Activated CD4-positive, alpha-beta T cell treated with anti-CD3 and anti-CD28 coated beads for 24 hours (primary cell): ENCODE measurements around the gene SLC7A11.

Source experiments
- DNase-seq, 2 donors: peaks; one replicate each; pipeline ENCODE4 v3.0.0-alpha.2; 2020; ENCODE audit warnings: low read depth in 2 of 2

The SLC7A11 gene

DNA sequence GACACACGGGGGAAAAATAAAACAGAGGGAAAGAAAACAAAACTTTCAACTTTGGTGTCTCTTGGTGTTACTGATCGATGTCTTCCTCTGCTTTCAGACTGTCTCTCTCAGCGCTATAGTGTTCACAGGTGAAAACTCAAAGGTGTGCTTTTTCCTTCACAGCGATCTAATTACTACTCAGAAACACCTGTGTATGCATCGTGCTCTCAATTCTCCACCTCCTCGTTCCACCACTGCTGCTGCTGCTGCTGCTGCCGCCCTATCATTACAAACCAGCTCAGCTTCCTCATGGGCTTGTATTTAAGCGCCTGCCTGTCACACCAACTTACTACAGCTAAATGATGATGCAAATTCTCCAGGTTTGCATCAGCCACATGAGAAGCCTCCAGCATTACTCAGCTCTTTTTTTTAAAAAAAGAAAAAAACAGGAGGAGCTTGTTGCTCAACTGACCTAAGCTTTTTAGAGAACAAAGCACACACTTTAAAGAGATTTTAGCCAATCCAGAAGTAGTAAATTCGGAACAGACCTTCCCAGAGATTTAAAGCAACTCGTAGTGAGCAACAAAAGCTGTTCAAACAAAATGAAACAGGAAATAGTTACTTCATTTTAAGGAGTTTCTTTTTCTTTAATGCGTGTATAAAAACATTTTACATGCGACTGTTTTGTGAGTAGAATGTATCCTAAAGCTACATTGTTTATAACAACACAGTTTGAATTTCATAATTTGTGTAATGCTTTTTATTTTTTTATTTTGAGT, at the start of gene SLC7A11:
TSS of gene SLC7A11 (minus strand) at position 274 of the 758 bp plus-strand sequence. CDS start 280 bp downstream, outside the sequence.
- peak in 1 of 2 donors; percentile 4 for DNase-seq

DNA sequence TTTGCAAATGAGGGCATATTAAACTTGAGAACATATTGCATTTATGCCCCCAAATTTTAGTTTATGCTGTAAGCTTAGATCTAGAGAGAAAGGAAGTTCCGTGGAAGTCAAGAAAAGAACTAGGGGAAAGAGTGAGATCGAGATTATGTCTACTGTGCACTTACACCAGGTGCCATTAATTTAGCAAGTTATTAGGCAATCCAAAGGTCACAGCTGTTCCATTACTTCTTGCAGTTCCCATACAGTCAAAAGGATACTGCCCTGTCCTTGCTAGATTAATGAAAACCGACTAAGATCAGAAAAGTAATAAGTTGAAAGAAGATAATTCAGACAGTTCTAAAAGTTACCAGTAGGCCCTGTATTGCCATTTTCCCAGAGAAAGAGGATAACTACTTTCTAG, 49.3 kb upstream of the SLC7A11 start:
- DNase-seq: no peak

DNA sequence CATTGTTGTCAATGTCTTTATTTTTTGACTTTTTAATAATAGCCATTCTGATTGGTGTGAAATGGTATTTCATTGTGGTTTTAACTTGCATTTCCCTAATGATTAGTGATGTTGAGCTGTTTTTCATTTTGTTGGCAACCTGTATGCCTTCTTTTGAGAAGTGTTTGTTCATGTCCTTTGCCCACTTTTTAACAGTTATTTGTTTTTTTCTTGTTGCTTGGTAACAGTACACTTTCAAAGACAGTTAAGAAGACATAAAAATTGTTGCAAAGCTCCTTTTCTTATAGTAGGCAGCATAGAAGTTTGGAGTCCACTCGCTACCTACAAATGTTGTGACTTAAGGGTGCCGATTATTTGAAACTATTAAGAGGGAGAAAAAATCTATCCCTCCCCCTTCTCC, 48.7 kb upstream of the SLC7A11 start:
- no peak for DNase-seq

DNA sequence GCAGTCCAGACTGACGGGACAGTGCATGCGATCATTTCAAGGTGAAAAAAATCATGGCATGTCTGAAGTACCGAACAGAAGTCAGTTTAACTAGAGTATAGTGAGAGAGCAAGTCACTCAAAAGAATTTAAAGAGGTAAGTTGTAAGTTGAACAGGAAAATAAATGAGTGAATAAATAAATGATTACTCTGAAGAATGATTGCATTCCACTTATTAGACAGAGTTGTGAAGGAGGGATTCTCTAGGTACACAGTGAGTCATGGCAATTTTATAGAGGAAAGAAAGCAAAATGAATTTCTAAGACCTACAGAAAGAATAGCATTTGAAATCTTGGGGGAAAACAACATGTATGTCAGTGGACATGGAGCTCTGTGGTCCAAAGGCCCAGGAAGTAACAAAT, 37.1 kb upstream of the SLC7A11 start:
- DNase-seq: no peak

DNA sequence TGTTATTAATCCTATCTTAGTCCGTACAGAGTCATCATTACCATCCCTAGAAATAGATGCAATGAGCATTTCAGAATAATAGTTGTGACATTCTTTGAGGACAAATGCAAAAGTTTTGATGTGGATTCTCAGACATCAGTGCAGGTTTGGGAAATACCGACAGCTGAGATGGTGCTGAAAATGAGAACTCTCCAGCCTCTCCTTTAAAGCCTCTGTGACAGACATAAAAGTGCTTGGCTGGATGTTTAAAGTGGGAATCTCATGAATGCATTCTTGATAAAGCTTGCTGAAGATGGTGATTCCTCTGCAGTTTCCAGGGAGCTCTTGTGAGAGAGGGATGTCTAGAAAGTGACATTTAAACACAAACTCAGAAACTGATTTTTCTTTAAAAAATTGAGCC, 35.0 kb upstream of the SLC7A11 start:
- no peak for DNase-seq

DNA sequence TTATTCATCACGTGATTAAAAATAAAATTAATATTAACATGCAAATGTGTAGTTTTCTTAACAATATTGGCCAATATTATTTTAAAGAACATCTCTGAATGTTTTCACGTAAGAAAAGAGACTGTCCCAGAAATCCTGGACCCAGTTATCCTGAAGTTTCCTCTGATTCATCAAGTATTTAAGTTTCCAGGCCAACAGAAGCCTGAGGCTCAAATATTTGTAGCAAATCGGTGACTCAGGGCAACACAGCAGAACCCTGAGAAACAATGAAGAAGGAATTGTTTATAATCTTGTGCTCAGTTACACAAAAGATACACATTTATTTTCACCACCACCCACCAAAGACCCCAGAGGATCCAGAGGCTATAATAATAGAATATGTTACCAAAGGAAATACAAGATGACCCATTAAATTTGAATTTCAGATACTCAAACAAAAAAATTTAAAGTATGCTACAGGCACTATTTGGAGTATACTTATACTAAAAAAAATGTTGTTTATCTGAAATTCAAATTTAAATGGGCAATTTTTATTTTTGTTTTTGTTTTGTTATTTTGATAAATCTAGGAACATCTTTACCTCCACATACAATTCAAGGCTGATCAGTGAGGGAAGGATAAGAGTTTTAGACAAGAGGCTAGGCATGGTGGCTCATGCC, 33.9 kb upstream of the SLC7A11 start:
- no peak for DNase-seq

DNA sequence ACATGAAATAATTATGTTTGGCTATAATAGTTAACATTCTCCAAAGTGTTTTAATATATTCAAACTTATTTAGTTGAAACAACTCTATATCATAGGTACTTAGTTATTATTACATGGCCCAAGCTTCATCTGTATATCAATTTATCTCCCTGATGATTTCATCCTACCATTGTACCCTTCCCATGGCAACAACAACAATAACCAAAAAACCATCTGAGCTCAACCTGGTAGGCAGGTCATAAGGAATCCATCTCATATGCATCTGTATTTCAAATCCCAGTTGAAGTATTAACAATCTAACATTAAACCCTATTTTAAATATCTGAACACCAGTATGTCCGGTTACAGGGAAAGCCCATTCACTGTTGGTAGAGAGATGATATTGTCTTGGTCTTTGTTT, 33.1 kb upstream of the SLC7A11 start:
- DNase-seq: no peak

DNA sequence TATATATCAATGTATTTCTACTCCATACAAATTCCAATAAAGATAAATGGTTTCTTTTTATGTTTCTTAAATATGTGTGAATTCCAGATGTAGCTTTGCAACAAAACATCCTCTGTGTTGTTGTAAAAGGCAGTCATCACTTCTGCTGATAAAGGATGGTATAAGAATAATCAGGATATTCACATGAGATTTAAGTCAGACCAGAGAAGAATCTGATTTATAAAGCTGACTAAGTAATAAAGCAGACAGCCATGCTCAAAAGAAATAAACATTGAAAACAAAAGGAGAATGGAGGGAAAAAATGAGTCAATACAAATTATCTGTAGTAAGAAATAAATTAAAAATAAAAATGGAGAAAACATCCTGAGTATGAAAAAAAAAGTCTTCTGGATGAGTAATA, 27.0 kb upstream of the SLC7A11 start:
- no peak for DNase-seq

DNA sequence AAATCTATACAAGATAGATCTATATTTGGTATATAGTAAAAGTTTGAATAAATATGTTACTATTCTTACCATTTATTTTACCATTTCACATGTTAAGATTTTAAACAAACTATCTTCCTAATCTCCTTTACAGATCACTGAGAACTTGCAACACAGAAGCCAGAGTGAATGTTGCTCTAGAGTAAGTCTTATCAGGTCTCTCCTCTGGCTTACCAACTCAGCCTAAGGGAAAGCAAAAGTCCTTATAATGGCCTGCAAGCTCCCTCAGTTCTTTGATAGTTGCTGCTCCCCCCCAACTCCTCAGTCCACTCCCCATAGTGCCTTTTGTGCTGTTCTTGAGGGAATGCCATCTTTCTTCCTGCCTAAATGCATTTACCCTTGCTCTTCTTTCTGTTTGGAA, 25.7 kb upstream of the SLC7A11 start:
- DNase-seq: no peak

DNA sequence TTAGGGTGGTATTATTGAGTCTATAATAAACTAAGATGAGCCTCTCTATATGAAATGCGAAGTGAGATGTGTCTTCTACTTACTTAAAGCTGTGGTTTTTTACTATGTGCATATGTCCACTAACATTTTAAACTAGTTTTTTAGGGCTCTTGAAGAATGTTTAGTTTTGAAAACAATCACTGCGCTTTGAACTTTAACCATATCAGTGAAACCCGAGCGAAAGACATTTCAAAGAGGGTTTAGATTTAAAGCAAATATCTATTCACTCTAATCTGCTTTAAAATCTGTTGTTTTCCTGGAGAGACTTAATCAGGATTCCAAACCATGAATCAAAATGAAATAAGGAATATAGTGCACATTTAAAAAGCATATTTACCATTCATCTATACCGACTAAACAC, 24.8 kb upstream of the SLC7A11 start:
- DNase-seq: no peak

DNA sequence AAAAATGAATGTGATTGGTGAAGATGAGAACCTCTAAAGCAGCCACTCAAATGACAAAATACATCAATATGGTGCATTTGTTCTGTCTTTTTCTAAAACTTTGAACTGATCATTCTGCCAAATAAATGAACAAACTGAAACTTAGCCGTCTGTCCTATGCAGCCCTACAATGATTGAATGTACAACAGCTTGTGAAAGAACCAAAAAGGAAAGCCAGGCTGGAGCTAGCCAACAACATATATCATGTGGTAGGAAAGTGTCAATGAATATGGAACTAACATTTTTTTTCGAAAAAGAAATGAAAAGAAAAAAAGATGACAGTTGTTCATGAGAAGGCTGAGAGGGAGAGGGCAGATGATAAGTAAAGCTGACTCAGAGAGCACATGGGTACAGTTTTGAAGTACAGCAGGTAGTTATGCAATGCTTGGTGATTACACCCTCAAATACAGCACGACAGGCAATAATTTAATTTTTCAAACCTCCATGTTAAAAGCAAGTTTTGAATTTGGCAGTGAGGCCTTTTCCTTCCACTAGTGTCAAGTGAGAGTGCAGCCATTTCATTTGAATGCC, 21.2 kb upstream of the SLC7A11 start:
- DNase-seq: no peak

DNA sequence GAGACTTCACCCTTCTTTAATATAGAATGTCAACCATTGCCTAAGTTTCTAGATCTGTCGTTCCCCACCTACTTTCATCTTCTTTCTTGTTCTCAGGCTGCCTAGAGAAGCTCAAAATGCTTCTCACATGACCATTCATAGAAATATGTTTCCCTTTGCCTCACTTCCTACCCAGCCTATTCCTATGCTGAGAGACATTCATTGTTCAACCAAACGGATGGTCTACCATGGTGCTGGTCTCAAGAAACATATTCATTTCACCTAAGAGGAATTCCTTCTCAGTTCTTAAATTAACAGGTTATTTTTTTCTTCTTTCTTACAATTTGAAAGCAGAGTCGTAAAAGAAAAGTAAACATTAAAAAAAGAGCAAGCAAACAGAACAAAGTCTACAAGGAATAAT, 20.3 kb upstream of the SLC7A11 start:
- DNase-seq: no peak

DNA sequence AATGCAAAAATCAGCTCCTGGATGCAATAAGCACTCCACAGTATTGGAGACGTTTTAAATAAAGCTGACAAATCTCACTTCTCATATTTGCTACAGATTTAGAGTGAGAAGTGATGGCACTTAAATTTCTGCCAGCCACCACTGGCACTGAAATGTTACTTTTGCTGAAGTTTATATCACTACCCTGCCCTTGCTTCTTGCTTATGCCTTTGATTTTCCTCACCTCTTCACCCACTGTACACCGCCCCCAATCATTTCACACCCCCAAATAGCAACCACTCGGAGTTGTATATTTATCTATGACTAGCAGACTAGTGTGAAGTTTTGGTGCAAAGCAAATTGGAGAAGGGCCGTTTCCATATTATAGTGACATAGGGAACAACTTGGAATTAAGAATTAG, 19.9 kb upstream of the SLC7A11 start:
- DNase-seq: no peak

DNA sequence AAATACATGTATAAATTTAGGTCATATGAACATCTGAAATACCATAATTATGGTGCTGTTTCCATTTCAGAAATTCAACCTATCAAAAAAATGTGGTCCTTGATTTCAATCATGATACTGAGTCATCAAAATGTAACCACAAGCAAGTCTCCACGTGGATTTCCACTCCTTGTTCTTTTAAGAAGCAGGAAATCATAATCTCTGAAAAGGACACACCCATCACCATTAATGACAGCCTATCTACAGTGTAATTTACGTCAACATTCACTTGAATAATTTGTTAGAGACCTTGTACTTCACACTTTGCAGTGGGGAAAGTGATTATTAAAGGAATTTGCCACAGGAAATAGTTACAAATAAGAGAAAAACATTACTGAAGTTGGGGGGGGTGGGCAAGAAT, 17.7 kb upstream of the SLC7A11 start:
- no peak for DNase-seq

DNA sequence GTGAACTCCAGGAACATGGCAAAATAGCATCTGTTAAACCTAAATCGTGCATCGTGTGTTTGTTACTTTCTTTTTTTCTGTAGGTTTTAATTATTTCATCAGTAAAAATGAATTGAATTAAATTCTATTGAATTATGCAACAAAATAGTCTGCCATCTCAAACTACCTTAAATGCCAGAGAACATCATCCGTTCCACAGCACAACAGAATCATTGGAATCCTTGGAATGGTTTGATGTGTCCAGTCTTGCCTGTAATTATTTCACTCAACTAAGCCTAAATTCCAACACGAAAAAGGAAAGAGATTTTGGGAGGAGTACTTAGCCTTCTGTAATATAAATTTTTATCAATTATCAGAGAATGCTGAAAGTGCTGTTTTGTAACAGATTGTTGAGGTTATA, 17.1 kb upstream of the SLC7A11 start:
- no peak for DNase-seq

DNA sequence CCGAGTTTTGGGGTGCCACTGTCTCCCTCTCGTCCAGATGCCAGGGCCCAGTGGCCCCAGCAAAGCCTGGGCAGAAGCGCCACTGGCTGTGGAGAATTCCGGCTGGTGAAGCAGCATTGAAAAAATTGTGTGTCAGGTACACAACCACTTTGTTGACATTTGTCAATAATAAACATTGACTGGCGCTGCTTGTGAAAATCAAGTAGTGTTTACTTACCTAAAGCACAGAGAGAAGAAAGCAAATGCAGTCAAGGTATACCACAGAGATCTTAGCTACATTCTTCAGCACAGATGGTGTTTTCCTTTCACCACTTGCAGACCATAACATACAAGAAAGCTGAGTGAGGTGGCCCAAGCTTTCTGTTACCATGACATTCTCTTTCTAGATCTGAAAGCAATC, 14.5 kb upstream of the SLC7A11 start:
- DNase-seq: no peak

DNA sequence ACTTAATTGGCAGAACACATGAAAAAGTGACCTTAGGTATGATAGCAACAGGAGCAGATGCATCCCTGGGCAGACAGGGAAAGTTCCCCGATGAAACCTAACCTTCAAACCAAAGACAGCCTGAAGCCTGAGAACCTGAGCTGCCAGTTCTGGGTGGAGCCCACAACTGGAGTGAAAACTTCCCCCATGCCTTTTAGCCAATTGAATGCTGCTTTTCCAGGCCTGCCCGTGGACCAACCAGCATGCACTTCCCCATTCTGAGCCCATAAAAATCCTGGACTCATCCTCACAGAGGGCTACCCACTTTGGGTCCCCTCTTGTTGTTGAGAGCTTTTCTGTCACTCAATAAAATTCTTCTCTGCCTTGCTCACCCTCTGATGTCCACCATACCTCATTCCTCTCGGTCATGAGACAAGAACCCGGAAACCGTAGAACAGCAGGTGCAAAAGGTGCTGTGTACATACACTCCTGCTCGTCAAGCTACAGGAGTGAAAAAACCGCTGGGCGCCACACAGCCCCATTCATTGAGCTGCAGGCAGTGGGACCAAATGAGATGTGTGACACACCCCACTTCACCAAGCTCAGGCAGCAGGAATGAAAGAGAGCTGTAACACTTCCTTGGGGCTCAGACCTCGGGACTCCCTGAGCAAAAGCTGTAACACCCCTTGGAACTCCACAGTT, 13.9 kb upstream of the SLC7A11 start:
- no peak for DNase-seq

DNA sequence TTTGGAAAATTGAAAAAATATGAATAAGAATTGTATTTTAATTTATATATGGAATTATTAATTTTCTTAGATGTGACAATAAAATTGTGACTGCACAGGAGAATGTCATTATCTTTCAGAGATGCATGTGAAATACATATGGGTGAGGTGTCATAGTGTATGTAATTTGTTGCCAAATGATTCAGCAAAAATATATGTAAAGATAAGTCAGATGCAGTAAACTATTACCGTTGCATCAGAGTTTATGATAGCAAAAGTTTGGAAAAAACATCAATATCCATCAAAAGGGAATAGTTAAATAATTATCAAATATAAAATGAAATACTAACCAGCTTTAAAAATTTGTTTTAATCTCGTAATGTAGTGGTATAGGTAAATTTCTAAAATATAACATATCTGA, 10.4 kb upstream of the SLC7A11 start:
- DNase-seq: no peak

DNA sequence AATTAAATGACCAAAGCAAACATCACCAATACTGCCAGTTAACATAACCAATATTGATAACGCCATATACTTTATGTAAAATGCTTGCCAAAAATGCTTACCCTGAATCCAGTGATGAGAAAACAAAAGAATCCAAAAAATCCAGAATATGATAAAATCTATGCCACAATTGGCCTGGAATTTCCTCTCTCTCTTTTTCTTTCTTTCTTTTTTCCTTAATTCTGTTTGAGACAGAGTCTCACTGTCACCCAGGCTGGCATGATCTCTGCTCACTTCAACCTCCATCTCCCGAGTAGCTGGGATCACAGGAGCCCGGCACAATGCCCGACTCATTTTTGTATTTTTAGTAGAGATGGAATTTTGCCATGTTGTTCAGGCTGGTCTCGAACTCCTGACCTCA, 9.8 kb upstream of the SLC7A11 start:
- no peak for DNase-seq

DNA sequence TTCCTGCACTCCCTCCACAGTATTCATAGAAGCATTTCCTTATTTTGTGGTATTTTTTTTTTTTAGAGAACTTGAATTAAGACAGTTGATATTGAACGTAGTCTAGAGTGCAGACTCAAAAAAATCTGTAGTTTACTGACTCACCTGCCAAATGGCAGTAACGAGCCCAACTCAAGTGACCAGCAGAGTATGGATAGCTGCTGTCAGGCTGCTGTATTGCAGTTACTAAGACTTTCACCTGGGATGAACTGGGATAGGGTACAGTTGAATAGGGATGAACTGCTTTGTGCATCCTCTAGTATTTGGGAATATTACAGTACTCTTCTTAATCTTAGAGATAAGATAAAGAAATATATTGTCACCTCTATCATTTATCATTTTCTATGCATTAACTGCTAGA, 7.0 kb upstream of the SLC7A11 start:
- DNase-seq: no peak

DNA sequence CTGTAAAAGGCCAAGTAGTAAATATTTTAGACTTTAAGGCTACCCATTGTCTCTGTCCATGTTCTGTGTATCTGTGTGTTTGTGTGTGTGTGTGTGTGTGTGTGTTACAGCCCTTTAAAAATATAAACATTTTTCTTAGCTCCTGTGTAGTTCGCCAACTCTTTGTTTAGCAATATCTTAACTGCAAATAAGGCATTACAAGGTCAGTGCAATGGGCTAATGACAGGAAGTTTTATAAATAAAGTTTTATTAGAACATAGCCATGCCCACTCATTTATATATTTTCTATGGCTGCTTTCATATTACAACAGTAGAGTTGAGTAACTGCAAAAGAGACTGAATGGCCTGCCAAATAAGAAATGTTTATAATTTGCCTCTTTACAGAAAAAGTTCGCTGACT, 5.9 kb upstream of the SLC7A11 start:
- no peak for DNase-seq

DNA sequence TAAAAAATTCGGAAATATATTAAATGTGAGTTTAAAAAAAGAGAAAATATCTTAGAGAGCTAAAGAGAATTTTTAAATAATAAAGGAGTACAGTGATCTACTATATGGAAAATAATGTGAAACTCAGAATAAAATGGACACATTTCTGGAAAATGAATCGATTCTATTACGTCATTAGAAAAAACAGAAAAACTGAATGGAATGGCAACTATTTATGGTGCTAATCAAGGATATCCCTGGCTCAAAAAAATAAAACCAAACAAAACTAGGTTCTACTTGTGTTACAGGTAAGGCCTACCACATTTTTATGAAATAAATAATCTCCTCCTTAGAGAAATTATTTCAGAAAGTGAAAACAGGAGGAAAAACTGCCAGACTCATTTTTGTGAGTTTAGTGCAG, 5.5 kb upstream of the SLC7A11 start:
- no peak for DNase-seq

DNA sequence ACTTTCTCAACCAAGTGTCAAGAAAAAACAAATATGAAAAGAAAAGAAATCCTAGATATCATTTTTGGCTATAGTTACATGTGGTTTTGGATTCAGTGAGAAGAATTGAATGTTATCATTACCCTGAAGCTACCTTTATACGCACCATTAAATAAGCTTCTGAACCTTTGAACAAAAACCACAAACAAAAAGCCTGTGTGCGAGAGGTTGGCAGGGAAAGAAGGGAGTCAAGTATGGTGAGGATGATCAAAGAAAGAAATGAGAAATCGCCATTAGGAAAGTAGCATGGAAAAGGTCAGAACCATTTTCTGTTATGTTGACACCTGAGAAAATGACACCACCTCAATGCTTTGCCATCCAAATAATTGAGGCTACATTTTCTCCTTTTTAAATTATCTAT, 1.2 kb upstream of the SLC7A11 start:
- no peak for DNase-seq
